Measurements from ENCODE around the gene TFIP11.
A peak's percentile ranks its signal among the peaks of the same experiment; 100 is the strongest.

GRCh38 chr22:26553056-26553752, 40.9 kb upstream of the TFIP11 start:
- no peak for TF ChIP-seq CTCF (IDR thresholded peaks at IDR 0.05; ENCODE audit: low read depth, low read length, missing input control)
- TF ChIP-seq EGR1 (IDR thresholded peaks at IDR 0.05; ENCODE audit: low read depth in 2 of 2), result no peak
- no peak for TF ChIP-seq ATF3 (IDR thresholded peaks at IDR 0.05)
- no peak for TF ChIP-seq JUND (IDR thresholded peaks at IDR 0.05)
- TF ChIP-seq RAD21 (IDR thresholded peaks at IDR 0.05), result peak in 1 of 2 donors; percentile 3
- TF ChIP-seq ZBTB33 (IDR thresholded peaks at IDR 0.05), result peak; percentile 21
- TF ChIP-seq REST (IDR thresholded peaks at IDR 0.05), result peak; percentile 11
- TF ChIP-seq RXRA (IDR thresholded peaks at IDR 0.05), result peak; percentile 16 to 58
- TF ChIP-seq MAX (IDR thresholded peaks at IDR 0.05), result peak; percentile 49
- TF ChIP-seq SP1 (IDR thresholded peaks at IDR 0.05), result peak; percentile 32
- TF ChIP-seq GABPA (IDR thresholded peaks at IDR 0.05 in 1 of 2, conservative IDR thresholded peaks at IDR 0.05 in 1 of 2), result no peak
- TF ChIP-seq YY1 (IDR thresholded peaks at IDR 0.05), result peak; percentile 13
- TF ChIP-seq TAF1 (conservative IDR thresholded peaks at IDR 0.05), result peak; percentile 61
- TF ChIP-seq FOXA1 (IDR thresholded peaks at IDR 0.05), result no peak

Measured in liver (tissue), 3 donors.